ENCODE data around the gene ITGA2B.
"Not testable (repeated sequence)": the region's sequence is repeated elsewhere in the genome, so short reads cannot be mapped to it uniquely, and the experiment has no call there.

Gene ITGA2B

DNA sequence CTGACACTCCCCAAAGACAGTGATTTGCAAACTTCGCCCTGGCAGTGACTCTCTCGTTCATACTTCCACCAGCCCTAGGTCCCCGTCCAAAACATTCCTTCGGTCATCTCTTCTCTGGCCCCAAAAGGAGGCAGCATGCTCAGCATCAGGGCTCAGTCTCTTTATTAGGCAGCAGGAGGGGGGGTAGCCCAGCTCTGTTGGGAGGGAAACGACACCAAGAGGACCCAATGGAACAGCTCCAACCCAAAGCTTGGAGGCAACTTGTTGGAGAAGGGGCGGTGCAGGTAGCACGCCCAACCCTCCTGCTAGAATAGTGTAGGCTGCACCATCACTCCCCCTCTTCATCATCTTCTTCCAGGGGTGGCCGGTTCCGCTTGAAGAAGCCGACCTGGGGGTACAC lies 17.4 kb downstream of the ITGA2B start:
- ChIA-PET POLR2A (interaction anchor here (0.7 kb wide), 1 partner anchor 457 kb away, joined by 3 read pairs; no protein-coding TSS in a partner anchor), CTCF (interaction anchor here (4.8 kb wide), 1 partner anchor 14 kb away, joined by 19 read pairs; no protein-coding TSS in a partner anchor)
- DNase-seq = no peak
- H3K9me3 ChIP-seq (ENCODE audit: control extremely low read depth in 1 of 5, control insufficient read depth in 4 of 5, insufficient read depth in 2 of 5, low read depth in 1 of 5, low read length in 4 of 5) = no peaks in the 10 kb centered on the region
- H3K4me1 ChIP-seq (ENCODE audit: control extremely low read depth in 1 of 4, control insufficient read depth in 4 of 4, insufficient read depth in 4 of 4, low read length in 3 of 4) = peaks cover 0 to 10% (median 4%) of the 10 kb centered on the region in 4 experiments
- no peaks in the 10 kb centered on the region for H3K36me3 ChIP-seq (ENCODE audit: control insufficient read depth in 4 of 4, insufficient read depth in 4 of 4, low read length in 3 of 4)
- no peak overlapping the region for H3K4me3 ChIP-seq (ENCODE audit: control insufficient read depth in 1 of 7, extremely low read depth in 1 of 7, insufficient read depth in 4 of 7, low read depth in 2 of 7, low read length in 6 of 7)
- 100% methylated on average over 3 of the region's 10 CpGs for WGBS (ENCODE audit: insufficient coverage)
- H3K27ac ChIP-seq (ENCODE audit: insufficient read depth in 1 of 2, low read depth in 1 of 2, low read length in 2 of 2, poor library complexity in 1 of 2, severe bottlenecking in 2 of 2) = no peak overlapping the region
- peaks cover 0 to 3% (median 0%) of the 10 kb centered on the region in 5 experiments for H3K27me3 ChIP-seq (replicated peaks in 2 of 5; ENCODE audit: control insufficient read depth in 4 of 5, insufficient read depth in 5 of 5, low read length in 4 of 5)

DNA sequence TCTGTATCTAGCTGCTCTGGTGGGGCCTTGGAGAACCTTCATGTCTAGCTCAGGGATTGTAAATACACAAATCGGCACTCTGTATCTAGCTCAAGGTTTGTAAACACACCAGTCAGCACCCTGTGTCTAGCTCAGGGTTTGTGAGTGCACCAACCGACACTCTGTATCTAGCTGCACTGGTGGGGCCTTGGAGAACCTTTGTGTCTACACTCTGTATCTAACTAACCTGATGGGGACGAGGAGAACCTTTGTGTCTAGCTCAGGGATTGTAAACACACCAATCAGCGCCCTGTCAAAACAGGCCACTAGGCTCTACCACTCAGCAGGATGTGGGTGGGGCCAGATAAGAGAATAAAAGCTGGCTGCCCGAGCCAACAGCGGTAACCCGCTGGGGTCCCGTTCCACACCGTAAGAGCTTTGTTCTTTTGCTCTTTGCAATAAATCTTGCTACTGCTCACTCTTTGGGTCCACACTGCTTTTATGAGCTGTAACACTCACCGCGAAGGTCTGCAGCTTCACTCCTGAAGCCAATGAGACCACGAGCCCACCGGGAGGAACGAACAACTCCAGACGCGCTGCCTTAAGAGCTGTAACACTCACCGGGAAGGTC lies 19.9 kb downstream of the ITGA2B start:
- peak overlapping the region in 1 of 7 experiments; percentile 23 for H3K4me3 ChIP-seq (ENCODE audit: control insufficient read depth in 1 of 7, extremely low read depth in 1 of 7, insufficient read depth in 4 of 7, low read depth in 2 of 7, low read length in 6 of 7)
- not testable (repeated sequence) for H3K27ac ChIP-seq (ENCODE audit: insufficient read depth in 1 of 2, low read depth in 1 of 2, low read length in 2 of 2, poor library complexity in 1 of 2, severe bottlenecking in 2 of 2); H3K4me1 ChIP-seq (ENCODE audit: control extremely low read depth in 1 of 4, control insufficient read depth in 4 of 4, insufficient read depth in 4 of 4, low read length in 3 of 4); H3K36me3 ChIP-seq (ENCODE audit: control insufficient read depth in 4 of 4, insufficient read depth in 4 of 4, low read length in 3 of 4); H3K9me3 ChIP-seq (ENCODE audit: control extremely low read depth in 1 of 5, control insufficient read depth in 4 of 5, insufficient read depth in 2 of 5, low read depth in 1 of 5, low read length in 4 of 5); H3K27me3 ChIP-seq (replicated peaks in 2 of 5; ENCODE audit: control insufficient read depth in 4 of 5, insufficient read depth in 5 of 5, low read length in 4 of 5)
- ChIA-PET CTCF (interaction anchor here (0.9 to 4.8 kb wide), 8 partner anchors 10 to 30 kb away, joined by 3 to 19 read pairs (median 4); no protein-coding TSS in a partner anchor), POLR2A (interaction anchor here (0.5 to 1.0 kb wide), 2 partner anchors 10 to 127 kb away, joined by 3 read pairs; no protein-coding TSS in a partner anchor)
- DNase-seq = peak in 2 of 3 donors; percentile 50 to 65
- 50% methylated on average over 13 of the region's 17 CpGs for WGBS (ENCODE audit: insufficient coverage)

DNA sequence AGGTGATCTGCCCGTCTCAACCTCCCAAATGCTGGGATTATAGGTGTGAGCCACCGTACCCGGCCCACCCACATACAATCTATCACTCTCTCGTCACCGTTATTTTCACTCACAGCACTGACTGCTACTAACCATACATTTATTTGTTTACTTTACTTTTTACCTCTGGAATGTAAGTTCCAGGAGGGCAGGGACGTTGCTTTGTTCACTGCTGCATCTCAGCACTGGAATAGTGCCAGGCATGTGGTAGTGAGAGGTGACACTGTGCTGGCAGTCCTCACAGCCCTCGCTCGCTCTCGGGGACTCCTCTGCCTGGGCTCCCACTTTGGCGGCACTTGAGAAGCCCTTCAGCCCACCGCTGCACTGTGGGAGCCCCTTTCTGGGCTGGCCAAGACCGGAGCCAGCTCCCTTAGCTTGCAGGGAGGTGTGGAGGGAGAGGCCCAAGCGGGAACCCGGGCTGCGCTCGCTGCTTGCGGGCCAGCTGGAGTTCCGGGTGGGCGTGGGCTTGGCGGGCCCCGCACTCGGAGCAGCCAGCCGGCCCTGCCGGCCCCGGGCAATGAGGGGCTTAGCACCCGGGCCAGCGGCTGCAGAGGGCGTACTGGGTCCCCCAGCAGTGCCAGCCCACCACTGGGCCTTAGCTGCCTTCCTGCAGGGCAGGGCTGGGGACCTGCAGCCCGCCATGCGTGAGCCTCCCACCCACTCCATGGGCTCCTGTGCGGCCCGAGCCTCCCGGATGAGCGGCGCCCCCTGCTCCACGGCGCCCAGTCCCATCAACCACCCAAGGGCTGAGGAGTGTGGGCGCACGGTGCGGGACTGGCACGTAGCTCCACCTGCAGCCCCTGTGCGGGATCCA lies 20.8 kb downstream of the ITGA2B start:
- ChIA-PET POLR2A (interaction anchor here (0.5 to 1.0 kb wide), 2 partner anchors 9 to 128 kb away, joined by 3 read pairs; no protein-coding TSS in a partner anchor), CTCF (interaction anchor here (1.0 to 4.8 kb wide), 6 partner anchors 11 to 30 kb away, joined by 3 to 19 read pairs (median 4); no protein-coding TSS in a partner anchor)
- H3K4me1 ChIP-seq (ENCODE audit: control extremely low read depth in 1 of 4, control insufficient read depth in 4 of 4, insufficient read depth in 4 of 4, low read length in 3 of 4); H3K27ac ChIP-seq (ENCODE audit: insufficient read depth in 1 of 2, low read depth in 1 of 2, low read length in 2 of 2, poor library complexity in 1 of 2, severe bottlenecking in 2 of 2); H3K27me3 ChIP-seq (replicated peaks in 2 of 5; ENCODE audit: control insufficient read depth in 4 of 5, insufficient read depth in 5 of 5, low read length in 4 of 5); H3K9me3 ChIP-seq (ENCODE audit: control extremely low read depth in 1 of 5, control insufficient read depth in 4 of 5, insufficient read depth in 2 of 5, low read depth in 1 of 5, low read length in 4 of 5); DNase-seq; H3K36me3 ChIP-seq (ENCODE audit: control insufficient read depth in 4 of 4, insufficient read depth in 4 of 4, low read length in 3 of 4); H3K4me3 ChIP-seq (ENCODE audit: control insufficient read depth in 1 of 7, extremely low read depth in 1 of 7, insufficient read depth in 4 of 7, low read depth in 2 of 7, low read length in 6 of 7): not testable (repeated sequence)
- WGBS (ENCODE audit: insufficient coverage) = 96% methylated on average over 29 of the region's 42 CpGs

DNA sequence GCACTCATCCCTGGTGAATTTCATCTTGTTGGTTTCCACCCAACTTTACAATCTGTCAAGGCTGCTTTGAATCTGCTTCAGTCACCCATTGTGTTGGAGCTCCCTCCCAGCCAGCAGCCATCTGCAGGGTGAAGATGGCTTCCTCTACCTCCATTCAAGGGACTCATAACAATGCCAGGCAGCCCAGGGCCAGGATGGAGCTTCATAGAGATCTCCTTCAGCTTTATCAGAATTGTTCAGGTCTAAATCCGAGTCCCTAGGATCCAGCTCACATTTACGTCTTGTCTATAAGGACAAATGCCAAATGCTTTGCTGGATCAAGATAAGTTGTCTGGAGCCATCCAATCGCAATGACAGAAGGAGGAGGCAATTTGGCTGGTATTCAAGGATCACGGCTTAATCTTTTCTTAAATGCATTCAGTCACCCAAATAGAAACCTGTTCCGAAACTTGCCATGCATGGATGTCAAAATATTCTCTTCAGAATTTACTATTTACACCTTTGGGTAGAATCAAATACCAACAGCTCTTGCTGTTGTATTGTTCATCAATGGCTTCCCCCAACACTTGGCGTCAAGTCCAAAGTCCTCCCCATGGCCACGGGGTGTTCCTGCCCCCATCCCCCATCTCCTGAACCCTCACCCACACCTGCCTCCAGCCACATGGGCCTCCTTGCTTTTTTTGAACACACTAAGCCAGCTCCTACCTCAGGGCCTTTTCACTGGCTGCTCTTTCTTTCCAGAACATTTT lies 22.0 kb downstream of the ITGA2B start:
- Histone ChIP-seq H3K4me3 (ENCODE audit: control insufficient read depth in 1 of 7, extremely low read depth in 1 of 7, insufficient read depth in 4 of 7, low read depth in 2 of 7, low read length in 6 of 7) (no peak overlapping the region), H3K36me3 (ENCODE audit: control insufficient read depth in 4 of 4, insufficient read depth in 4 of 4, low read length in 3 of 4) (no peaks in the 10 kb centered on the region), H3K27ac (ENCODE audit: insufficient read depth in 1 of 2, low read depth in 1 of 2, low read length in 2 of 2, poor library complexity in 1 of 2, severe bottlenecking in 2 of 2) (no peak overlapping the region), H3K27me3 (replicated peaks in 2 of 5; ENCODE audit: control insufficient read depth in 4 of 5, insufficient read depth in 5 of 5, low read length in 4 of 5) (peaks cover 0 to 3% (median 0%) of the 10 kb centered on the region in 5 experiments), H3K4me1 (ENCODE audit: control extremely low read depth in 1 of 4, control insufficient read depth in 4 of 4, insufficient read depth in 4 of 4, low read length in 3 of 4) (peaks cover 0 to 13% (median 7%) of the 10 kb centered on the region in 4 experiments), H3K9me3 (ENCODE audit: control extremely low read depth in 1 of 5, control insufficient read depth in 4 of 5, insufficient read depth in 2 of 5, low read depth in 1 of 5, low read length in 4 of 5) (no peaks in the 10 kb centered on the region)
- WGBS (ENCODE audit: insufficient coverage) = 92% methylated on average over 6 of the region's 7 CpGs
- DNase-seq = no peak
- CTCF ChIA-PET = interaction anchor here (1.1 to 1.3 kb wide), 3 partner anchors 12 to 19 kb away, joined by 3 to 5 read pairs (median 4); no protein-coding TSS in a partner anchor
- POLR2A ChIA-PET = no interaction called here

DNA sequence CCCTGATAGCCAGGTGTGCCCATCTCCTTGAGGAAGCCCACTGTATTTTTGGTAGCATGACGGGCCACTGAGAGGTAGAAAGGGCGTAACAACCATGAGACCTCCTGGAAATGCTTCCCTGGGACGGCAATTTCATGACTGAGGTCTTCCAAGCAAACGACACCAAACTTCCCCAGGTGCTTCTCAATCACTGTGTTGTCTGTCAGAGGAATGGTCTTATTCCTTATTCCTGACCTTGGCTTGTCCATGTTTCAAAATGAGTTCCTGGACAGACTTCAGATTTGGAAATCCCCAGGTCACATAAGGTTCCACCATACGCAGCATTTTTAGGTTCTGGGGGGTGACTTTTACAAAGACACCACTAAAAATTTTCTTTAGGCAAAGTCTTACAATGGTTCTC lies 24.4 kb downstream of the ITGA2B start:
- CTCF ChIA-PET = interaction anchor here (0.8 to 1.1 kb wide), 2 partner anchors 10 to 15 kb away, joined by 3 read pairs; no protein-coding TSS in a partner anchor
- H3K36me3 ChIP-seq (ENCODE audit: control insufficient read depth in 4 of 4, insufficient read depth in 4 of 4, low read length in 3 of 4); H3K27me3 ChIP-seq (replicated peaks in 2 of 5; ENCODE audit: control insufficient read depth in 4 of 5, insufficient read depth in 5 of 5, low read length in 4 of 5); H3K9me3 ChIP-seq (ENCODE audit: control extremely low read depth in 1 of 5, control insufficient read depth in 4 of 5, insufficient read depth in 2 of 5, low read depth in 1 of 5, low read length in 4 of 5); POLR2A ChIA-PET; DNase-seq; H3K27ac ChIP-seq (ENCODE audit: insufficient read depth in 1 of 2, low read depth in 1 of 2, low read length in 2 of 2, poor library complexity in 1 of 2, severe bottlenecking in 2 of 2); H3K4me3 ChIP-seq (ENCODE audit: control insufficient read depth in 1 of 7, extremely low read depth in 1 of 7, insufficient read depth in 4 of 7, low read depth in 2 of 7, low read length in 6 of 7): not testable (repeated sequence)
- whole genome bisulfite sequencing (ENCODE audit: insufficient coverage) = 95% methylated on average over 4 of the region's 5 CpGs
- peaks cover 0 to 29% (median 18%) of the 10 kb centered on the region in 4 experiments for H3K4me1 ChIP-seq (ENCODE audit: control extremely low read depth in 1 of 4, control insufficient read depth in 4 of 4, insufficient read depth in 4 of 4, low read length in 3 of 4)

DNA sequence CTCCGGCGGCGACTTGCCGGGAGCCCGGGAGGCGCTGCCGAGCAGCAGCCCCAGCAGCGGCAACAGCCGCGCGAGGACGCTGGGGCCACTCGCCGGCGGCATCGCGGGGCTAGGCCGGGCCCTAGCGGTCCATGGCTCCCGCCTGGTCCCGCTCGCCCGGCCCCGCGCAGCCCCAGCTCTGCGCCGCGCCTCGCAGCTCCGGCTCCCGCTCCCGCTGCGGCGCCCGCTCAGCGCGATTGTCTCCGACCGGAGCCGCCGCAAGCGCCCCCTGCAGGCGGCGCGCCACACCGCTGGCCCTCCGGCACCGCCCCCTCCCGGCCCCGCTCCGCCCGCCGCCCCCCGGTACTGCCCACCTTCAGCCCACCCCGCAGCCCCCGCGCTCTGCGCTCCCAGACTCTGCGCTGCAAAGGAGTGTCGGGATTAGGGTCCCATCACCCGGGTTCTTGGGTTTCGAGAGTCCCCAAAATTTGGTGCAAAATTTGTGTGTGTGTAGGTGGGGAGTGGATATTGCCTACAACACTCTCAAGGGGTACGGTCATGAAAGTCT lies 25.8 kb downstream of the ITGA2B start, which contains the start of gene FAM171A2:
TSS of gene FAM171A2 (minus strand) at position 241 of the 547 bp plus-strand sequence. CDS start at position 102, 139 bp downstream.
- Histone ChIP-seq H3K27me3 (replicated peaks in 2 of 5; ENCODE audit: control insufficient read depth in 4 of 5, insufficient read depth in 5 of 5, low read length in 4 of 5) (peaks cover 0 to 3% (median 0%) of the 10 kb centered on the region in 5 experiments), H3K27ac (ENCODE audit: insufficient read depth in 1 of 2, low read depth in 1 of 2, low read length in 2 of 2, poor library complexity in 1 of 2, severe bottlenecking in 2 of 2) (peak within 1 kb of the TSS in 1 of 2 experiments; percentile 54), H3K4me3 (ENCODE audit: control insufficient read depth in 1 of 7, extremely low read depth in 1 of 7, insufficient read depth in 4 of 7, low read depth in 2 of 7, low read length in 6 of 7) (peak within 1 kb of the TSS; percentile 57 to 84 (median 70)), H3K4me1 (ENCODE audit: control extremely low read depth in 1 of 4, control insufficient read depth in 4 of 4, insufficient read depth in 4 of 4, low read length in 3 of 4) (peaks cover 0 to 32% (median 18%) of the 10 kb centered on the region in 4 experiments), H3K9me3 (ENCODE audit: control extremely low read depth in 1 of 5, control insufficient read depth in 4 of 5, insufficient read depth in 2 of 5, low read depth in 1 of 5, low read length in 4 of 5) (no peaks in the 10 kb centered on the region), H3K36me3 (ENCODE audit: control insufficient read depth in 4 of 4, insufficient read depth in 4 of 4, low read length in 3 of 4) (peaks cover 0 to 3% (median 1%) of the 10 kb centered on the region in 4 experiments)
- CTCF ChIA-PET = interaction anchor here (0.9 to 5.0 kb wide), 13 partner anchors 12 to 160 kb away, joined by 3 to 21 read pairs (median 5); partner anchors contain the start of gene GRN
- POLR2A ChIA-PET = no interaction called here
- WGBS (ENCODE audit: insufficient coverage) = 0% methylated on average over 23 of the region's 63 CpGs
- peak; percentile 66 to 75 (median 74) for DNase-seq

All from common myeloid progenitor, CD34-positive (primary cell).